SW 1271 (cell line): ENCODE measurements around the gene ZNF488.
"Not testable (repeated sequence)": the region's sequence is repeated elsewhere in the genome, so short reads cannot be mapped to it uniquely, and the experiment has no call there.

Experiments used
- DNase-seq, 2 experiments: peaks; one replicate each; lab custom pipeline; 2025; lab: John Stamatoyannopoulos, UW

ZNF488 gene

DNA sequence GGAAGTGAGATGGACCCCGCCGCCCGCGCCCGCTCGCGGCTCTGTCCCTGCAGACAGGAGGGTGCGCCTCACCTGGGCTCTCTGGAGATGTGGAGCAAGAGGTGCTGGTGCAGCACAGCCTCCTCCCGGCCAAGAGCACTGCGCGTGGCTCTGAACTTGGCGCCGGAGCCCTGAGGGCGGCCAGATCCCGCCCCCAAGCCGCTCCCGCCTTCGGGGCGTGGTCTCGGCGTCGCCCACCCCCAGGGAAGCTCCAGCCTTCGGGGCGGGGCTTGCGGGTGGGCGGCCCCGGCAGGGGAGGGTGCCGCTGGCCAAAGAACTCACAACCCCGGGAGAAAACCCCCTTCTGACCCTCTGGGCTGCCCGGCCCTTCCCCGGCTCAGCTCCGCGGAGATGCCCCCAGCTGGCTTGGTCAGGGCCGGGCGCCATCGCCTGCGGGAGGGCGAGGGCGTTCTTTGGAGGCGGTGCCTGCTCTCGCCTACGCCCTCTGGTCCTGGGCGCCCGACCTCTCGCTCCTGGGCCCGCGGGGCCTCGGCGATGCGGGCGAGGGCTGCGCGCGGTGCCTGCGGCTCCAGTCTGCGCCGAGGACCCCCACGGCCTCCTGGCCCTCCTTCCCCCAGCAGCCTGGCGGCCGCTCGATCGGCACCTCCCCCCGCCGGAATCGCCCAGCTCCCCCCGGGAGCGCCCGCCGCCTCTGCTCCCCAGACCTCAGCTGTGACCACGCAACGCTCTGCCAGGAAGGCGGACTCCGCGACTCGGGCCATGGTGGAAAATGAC is at the start of gene ZNF488:
Gene ZNF488 (minus strand): TSS at position 146 of the 774 bp plus-strand sequence. CDS start 15,464 bp downstream, outside the sequence.
- DNase-seq, result peak; percentile 38 to 65

DNA sequence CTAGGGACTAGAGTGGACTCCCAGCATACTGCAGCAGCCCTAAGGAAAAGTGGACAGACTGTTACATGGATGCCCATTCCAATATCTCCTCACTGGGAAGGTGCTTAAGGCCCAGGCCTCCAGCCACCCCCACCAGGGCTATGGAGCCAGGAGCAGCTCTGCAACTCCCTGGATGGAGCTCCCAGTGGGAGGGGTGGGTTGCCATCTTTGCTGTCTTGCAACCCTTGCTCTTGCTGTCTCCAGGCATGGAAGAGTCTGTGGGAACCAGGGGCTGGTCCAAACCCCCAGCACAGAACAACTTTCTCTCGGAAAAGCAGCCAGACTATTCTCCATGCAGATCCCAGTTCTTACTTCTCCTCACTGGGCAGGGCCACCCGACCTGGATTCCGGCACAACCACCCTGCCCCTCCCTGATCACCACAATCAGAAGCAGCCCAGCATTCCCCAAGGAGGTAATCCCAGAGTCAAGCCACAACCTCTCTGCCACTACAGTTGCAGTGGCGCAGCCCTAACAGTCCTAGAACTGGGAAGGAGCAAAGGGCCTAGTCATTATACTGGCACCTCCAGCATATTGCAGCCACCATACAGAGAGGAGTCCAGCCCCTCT is 41.8 kb upstream of the ZNF488 start:
- no peak for DNase-seq

DNA sequence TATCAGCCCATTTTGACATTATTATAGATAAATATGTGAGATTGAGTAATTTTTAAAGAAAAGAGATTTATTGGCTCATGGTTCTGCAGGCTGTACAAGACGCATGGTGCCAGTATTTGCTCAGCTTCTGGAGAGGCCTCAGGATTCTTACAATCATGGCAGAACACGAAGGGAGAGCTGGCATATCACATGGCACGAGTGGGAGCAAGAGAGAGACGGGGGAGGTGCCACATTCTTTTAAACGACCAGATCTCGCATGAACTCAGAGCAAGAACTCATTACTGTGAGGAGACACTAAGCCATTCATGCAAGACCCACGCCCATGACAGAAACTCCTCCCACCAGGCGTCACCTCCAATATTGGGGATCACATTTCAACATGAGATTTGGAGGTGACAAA is 40.1 kb upstream of the ZNF488 start:
- no peak for DNase-seq

GRCh38 chr10:47423476-47423875 is 39.4 kb upstream of the ZNF488 start:
- DNase-seq, result no peak

- DNase-seq, result no peak
Measured at GRCh38 chr10:47421057-47421952, 37.2 kb upstream of the ZNF488 start.

- no peak for DNase-seq
Measured at GRCh38 chr10:47420305-47421056, 36.4 kb upstream of the ZNF488 start.

DNA sequence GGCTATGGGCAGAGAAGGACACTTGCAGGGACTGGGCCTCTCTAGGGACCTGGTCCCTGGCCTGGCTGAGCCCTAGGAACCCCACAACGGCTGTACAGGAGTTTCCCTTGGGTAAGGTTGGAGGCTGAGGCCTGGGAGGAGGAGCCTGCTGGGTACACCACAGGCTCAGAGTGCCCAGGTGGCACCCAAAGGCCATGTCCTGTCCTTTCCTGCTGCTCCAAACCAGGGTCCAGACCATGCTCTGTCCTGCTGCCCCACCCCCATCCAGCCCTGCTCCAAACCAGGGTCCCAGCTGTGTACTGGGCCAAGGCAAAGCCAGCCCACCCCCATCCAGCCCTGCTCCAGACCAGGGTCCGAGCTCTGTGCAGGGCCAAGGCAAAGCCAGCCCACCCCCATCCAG is 35.3 kb upstream of the ZNF488 start:
- no peak for DNase-seq

DNA sequence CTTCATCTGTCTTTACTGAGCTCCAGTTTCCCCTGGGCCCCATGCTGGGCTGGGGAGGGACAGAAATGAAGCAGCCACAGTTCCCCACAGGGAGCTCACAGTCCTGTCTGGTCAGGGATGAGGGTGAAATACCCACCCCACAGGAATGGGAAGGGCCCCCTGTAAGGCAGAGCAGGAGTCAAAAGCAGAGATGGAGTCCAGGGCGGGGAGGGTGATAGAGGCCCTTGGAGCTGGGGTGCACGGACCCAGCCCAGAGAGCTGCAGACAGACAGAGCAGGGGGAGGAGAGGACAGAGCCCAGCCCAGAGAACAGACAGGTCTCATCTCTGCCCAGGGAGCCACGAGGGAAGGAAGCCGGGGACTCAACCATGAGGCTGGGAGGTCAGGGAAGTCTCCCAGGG is 34.9 kb upstream of the ZNF488 start:
- DNase-seq, result no peak

DNA sequence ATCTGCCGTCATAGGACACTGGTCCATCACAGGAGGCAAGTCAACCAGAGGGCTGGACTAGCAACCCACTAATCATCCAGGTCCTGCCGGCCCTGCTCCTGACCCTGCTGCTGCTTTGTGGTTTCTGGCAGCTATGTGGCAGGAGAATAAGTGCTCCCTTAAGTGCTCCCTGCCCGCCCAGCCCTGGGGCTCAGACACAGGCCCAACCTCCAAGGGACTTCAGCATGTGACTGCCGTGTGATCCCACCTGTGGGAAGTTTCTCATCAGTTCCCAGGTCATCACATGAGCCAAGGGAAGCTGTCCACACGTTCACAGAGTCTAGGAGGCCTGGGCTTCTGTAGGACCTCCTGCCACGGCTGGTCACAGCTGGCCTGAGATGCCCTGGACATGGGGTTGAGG is 34.2 kb upstream of the ZNF488 start:
- no peak for DNase-seq

GRCh38 chr10:47416305-47417218 is 32.5 kb upstream of the ZNF488 start:
- not testable (repeated sequence) for DNase-seq

GRCh38 chr10:47415520-47416304 is 31.6 kb upstream of the ZNF488 start:
- DNase-seq, result no peak

DNA sequence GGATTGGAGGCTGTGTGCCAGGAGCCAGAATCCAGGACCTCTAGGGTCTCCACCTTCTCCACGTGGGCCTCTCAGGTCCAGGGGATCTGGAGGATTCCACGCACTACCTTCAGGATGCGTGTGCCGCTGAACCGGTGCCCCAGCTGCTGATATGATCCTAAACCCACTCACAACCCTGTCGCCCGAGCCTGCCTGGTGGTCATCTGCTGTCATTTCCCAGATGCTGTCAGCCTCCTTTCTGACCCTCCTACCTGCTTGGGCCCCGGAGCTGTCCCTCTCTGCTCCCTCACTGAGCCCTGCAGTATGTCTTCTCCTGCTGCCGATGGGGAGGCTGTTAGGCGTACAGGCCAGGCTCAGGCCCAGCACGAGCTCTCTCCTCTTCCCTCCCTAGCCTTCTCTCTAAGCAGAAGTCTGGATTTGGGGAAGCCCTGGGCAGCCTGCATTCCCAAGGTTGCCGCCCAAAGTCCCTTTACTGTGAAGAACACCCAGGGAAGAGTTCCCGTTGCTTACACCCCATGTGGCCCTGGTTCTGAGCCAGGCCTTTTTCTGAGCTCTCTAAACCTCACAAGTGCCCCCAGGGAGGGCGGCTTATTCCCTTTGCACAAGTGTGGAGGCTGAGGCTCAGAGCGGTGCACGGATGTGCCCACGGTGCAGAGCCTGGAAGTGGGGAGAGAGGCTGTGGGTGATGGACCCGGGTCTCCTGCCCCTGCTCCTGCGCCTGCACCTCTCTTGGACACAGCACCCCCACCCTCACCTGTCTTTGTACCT is 30.8 kb upstream of the ZNF488 start:
- DNase-seq, result no peak

GRCh38 chr10:47414227-47414592 is 30.1 kb upstream of the ZNF488 start:
- DNase-seq, result no peak

DNA sequence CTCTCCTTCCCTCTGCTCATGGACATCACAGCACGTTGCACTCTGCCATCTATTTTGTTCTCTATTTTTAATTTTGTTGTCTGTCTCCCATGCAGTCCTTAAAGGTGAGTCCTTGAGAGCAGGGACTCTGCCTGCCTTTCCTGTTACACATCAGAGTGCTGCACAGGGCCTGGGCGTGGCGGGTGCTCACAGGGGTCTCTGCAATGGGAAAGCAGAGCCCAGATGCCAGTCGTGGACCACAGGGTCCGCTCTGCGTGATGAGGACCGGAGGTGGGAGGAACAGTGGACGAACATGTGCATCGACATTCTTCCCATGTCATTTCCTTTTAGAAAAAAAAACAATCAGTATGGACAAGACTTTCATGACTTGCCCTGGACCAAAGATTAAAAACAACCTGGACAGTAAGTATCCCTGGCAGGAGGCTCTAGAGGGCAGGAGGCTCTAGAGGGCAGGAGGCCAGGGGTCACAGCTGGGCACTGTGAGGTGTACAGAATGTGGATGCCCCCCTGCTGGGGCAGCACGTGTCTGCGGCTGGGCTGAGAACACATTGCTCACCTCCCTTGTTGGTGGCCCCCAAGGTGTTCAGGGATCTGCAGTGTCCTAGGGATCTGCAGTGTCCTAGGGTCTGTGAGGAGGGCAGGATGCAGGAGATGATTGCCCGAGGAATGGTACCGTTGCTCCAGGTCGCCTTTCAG is 29.6 kb upstream of the ZNF488 start:
- no peak for DNase-seq

DNA sequence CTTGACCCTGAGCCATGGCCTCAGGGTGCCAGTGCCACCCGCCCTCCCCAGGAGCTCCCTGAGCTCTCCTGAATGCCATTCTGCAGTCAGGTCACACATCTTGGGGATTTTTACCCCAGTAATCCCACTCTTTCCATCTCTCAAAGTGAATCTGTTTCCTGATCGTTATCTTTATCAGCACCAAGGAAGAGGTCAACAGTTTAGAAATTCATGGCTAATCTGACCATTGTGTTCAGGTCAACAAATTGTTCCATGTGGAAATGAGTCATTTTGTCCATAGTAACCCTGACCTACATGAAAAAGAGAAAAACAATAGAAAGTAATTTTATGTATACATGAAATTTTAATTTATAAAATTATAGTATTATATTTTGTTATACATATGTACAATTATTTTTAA is 28.8 kb upstream of the ZNF488 start:
- peak in 1 of 2 experiments; percentile 33 for DNase-seq

GRCh38 chr10:47412177-47412730 is 28.2 kb upstream of the ZNF488 start:
- DNase-seq, result no peak

- DNase-seq, result no peak
Measured at GRCh38 chr10:47410862-47411261, 26.8 kb upstream of the ZNF488 start.

- no peak for DNase-seq
Measured at GRCh38 chr10:47410271-47410670, 26.2 kb upstream of the ZNF488 start.
